Suppressor macrophage treated with lipopolysaccharide for 1 hour (primary cell): ENCODE measurements around the gene LIX1L.

ENCODE experiments used
- DNase-seq, 3 donors: peaks; one replicate each; pipeline ENCODE4 v3.0.0-alpha.2; 2020 to 2022

Gene LIX1L

GRCh38 chr1:145957443-145958319 lies at the start of gene LIX1L:
TSS of gene LIX1L (minus strand) at chr1:145958017. CDS start at chr1:145957927, 90 bp downstream.
- DNase-seq, result peak; percentile 97 to 98 (median 97)

GRCh38 chr1:146001709-146002108 lies 43.9 kb upstream of the LIX1L start:
- DNase-seq, result no peak

GRCh38 chr1:145999321-146000024 lies 41.7 kb upstream of the LIX1L start:
- peak in 1 of 3 donors; percentile 47 for DNase-seq

DNA sequence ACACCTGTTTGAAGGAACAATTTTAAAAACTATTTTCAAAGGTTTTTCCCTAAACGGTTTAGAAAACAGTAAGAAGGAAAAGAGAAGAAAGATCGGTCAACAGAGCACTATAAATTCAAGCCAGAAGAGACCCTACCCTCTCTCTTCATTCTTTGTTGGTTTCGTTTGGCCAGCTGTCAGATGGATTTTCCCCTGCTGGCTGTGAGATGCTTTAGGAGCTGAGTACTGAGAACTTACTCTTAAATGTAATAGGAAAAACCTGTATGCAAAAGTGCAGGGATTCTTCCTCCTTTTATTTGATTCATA lies 39.9 kb upstream of the LIX1L start:
- peak in 1 of 3 donors; percentile 36 for DNase-seq

- DNase-seq, result no peak
These were observed 39.4 kb upstream of the LIX1L start for GRCh38 chr1:145997016-145997717.

DNA sequence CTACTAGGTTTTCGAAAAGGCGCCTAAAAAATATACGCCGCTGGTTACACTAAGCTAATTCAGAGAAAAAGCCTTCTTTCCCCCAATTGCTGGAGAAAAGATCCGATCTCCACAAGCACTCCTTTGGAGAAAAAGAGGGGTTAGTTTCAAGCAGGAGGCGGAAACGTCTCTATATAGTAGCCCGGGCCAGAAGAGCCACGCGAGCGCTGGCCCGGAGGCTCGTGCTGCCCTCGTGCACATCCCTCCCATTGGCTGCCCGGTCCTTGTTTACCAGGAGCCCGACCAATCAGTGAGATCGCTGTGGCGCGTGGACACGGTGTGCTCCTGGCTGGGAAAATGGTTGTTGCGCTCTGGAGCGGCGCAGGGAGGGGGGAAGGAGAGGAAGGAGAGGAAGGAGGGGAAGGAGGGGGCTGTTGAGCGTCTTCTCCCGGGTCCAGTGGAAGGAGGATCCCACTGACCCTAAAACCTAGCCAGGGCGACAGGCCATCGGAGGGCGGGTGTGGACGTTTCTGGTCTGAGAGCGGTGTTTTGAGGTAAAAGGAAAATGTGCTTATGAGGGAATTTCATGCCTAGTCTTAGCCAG lies 38.7 kb upstream of the LIX1L start, which contains the start of gene TXNIP:
TSS of gene TXNIP (minus strand) at position 147 of the 583 bp plus-strand sequence. CDS start 313 bp downstream, outside the sequence.
- peak; percentile 95 to 96 (median 96) for DNase-seq

- no peak for DNase-seq
These were observed 38.2 kb upstream of the LIX1L start for GRCh38 chr1:145995964-145996432.

DNA sequence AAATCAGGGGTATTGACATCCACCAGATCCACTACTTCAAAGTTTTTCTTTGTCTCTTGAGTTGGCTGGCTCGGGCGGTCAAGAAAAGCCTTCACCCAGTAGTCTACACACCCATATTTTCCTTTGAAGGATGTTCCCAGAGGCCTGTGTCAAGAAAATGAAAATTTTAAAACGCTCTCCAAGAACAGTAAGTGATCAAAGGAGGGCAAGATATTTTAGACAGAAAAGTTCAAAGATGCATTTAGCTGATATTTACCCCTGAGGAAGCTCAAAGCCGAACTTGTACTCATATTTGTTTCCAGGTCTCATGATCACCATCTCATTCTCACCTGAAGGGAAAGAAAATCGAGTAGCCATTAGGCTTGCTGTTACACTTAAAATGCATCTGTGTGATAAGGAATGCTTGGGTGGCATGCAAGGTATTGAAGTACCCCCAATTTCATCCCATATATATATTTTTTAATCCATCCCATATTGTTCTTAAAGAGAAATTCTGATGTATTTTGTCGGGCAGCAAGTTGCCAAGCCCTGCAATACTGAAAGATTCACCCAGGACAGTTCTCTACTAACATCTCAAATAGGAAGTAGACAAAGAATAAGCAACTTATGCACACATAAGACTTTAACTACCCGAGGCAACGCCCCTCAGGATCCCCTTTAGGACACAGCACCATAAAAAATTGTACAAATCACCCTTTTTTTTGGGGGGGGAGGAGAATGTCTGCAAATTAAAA lies 37.5 kb upstream of the LIX1L start:
- DNase-seq, result peak in 1 of 3 donors; percentile 34

DNA sequence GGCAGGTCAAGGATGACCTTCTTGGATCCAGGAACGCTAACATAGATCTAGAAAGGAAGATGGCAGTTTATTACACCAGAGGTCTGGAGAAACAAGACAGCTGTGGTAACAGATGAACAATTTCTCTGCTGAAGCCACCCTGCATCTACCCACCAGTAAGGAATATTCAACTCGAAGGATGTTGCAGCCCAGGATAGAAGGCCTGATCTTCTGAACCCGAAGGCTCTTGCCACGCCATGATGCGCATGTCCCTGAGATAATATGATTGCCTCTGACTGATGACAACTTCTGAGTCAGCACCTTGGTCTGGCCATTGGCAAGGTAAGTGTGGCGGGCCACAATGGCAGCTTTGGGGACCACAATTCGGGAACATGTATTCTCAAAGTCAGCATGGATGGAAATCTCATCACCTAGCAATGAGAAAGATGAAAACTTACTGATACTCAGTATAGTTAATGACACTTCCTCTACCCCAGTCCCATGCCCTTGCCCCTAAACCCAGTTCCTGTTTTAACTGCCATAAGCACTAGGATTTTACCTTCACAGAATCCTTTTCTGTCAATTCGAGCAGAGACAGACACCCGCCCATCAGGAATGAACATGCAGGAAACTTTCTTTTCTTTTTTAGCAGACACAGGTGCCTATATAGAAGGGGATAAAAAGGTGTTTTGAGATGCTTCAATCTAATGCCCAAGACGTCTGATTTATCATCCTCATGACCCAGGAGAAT lies 36.7 kb upstream of the LIX1L start:
- DNase-seq, result peak in 2 of 3 donors; percentile 46 to 47

DNA sequence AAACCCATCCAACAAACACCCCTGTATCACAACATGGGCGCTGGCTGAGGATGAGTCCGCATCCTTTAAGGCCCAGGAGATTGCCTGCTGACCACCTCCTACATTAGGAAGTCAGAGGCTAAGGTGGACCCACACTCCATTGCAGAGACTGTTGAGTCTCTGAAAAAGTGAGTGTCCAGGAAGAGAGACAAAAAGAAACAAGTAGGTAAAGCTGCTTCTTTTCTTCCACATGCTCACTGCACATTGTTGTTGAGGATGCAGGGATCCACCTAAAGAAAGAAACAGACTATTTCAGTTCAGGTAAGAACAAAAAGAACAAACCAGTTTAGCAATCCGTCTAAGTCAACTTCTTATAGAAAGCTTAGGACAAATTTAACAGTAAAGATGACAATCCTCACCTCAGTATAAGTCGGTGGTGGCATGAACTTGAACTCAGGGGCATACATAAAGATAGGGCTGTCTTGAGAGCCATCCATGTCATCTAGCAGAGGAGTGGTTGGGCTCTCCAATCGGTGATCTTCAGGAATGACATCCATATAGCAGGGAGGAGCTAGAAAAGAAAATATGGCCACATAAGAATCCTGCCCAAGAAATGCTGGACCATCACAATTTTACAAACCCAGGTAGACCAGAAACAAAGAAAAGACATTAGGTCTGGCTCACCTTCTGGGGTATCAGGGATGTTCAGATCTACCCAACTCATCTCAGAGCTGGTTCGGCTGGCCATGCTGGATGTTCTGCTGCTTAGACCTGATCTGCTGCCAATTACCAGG lies 36.0 kb upstream of the LIX1L start:
- peak in 1 of 3 donors; percentile 47 for DNase-seq

- DNase-seq, result no peak
These were observed 35.3 kb upstream of the LIX1L start for GRCh38 chr1:145992958-145993617.

DNA sequence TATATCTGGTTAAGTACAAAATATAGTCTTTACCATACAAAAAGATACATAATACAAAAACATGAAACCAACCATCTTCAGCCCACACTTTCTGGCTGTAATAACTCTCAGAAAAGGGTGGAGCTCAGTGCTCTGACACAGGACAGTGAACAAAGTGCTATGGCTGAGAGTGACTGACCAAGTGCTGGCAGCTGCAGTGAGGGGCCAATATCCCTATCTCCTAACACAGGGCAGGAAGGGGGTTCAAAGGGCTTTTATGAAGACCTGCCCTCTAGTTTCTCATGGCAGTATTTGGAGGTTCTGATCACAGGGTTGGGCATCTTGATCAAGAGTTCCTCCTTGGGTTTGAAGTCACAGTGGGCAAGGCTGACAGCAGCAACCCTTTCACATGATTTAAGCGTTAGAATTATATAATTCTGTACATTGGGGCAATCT lies 34.7 kb upstream of the LIX1L start:
- DNase-seq, result no peak

DNA sequence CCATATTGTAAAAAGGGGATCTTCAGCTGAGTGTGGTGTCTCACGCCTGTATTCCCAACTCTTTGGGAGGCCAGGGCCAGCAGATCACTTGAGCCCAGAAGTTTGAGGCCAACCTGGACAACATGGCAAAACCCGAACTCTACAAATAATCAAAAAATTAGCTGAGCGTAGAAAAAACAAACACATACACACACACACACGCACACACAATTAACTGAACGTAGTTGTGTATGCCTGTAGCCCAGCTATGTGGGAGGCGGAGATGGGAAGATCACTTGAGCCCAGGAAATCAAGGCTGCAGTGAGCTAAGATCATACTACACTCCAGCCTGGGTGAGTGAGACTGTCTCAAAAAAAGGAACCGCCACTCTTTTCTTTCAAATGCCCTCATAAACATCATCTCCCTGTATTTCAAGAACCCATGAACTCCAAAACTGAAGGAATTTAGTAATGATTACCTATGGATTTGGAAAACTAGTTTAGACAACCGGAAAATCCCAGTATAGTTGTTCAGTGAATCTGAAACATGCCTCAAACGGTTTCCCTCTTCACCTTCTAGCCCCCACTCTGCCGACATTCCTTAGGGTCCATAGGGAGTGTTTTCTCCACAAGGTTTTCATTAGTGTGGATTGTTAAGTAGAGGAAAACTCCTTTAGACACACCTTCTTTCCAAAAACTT lies 34.1 kb upstream of the LIX1L start:
- DNase-seq, result peak in 2 of 3 donors; percentile 37 to 41

- DNase-seq, result no peak
These were observed 32.5 kb upstream of the LIX1L start for GRCh38 chr1:145990249-145990855.

- no peak for DNase-seq
These were observed 31.0 kb upstream of the LIX1L start for GRCh38 chr1:145988773-145989172.

- no peak for DNase-seq
These were observed 30.1 kb upstream of the LIX1L start for GRCh38 chr1:145987926-145988325.

DNA sequence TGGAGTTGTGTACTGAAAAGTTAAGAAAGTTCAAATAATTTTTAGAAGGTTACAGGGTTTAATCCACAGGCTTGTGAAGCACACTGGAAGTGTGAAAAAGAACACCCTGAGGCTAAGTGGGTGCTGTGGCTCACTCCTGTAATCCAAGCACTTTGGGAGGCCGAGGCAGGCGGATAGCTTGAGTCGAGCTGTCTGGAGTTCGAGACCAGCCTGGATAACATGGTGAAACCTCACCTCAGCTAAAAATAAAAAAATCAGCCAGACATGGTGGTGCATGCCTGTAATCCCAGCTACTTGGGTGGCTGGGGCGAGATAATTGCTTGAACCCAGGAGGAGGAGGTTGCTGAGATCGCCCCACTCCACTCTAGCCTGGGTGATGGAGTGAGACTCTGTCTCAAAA lies 28.7 kb upstream of the LIX1L start:
- no peak for DNase-seq

- peak; percentile 68 to 73 (median 70) for DNase-seq
These were observed 28.0 kb upstream of the LIX1L start for GRCh38 chr1:145985502-145986439.
